ENCODE results near the gene OOSP1. TPM values are rescaled to one million over a fixed set of nuclear protein-coding genes. Genes with fewer than 3 reads are reported as not detected.
"Not testable (repeated sequence)": the region's sequence is repeated elsewhere in the genome, so short reads cannot be mapped to it uniquely, and the experiment has no call there.

Gene OOSP1, protein sequence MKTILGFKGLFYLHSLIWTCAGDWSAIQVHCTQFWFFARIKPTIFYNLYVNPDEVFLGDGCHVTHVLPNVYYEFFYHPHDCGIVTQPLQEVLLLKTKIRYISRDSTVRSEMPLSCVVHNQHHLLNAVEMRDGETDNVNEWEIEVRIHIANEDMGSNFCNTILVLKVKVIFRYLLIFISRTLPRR
- not detected for total RNA-seq

DNA sequence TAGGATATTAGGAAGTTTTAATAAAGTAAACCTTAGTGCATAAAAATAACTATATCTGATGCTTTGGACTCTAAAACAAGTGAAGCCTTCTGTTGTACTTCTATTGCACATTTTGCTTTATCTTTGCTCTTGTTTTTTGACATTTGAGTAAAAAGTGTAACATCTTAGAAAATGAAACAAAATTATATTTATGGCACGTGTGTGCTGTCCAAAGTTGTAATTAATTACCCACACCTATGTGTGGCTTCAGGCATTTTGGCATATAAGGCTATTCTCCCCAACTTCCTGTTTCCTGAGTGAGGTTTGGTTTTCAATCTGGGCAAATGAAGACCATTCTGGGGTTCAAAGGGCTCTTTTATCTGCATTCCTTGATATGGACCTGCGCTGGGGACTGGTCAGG, at the start of gene OOSP1:
Gene OOSP1, plus strand, starts transcription at position 301 of the 400 bp plus-strand sequence. Its CDS starts 23 bp downstream, at position 324.
- Mint-ChIP-seq H3K36me3 (no peaks in the 10 kb centered on the region), H3K27ac (no peak within 1 kb of the TSS), H3K27me3 (peaks cover 25% of the 10 kb centered on the region), H3K4me1 (no peaks in the 10 kb centered on the region), H3K4me3 (no peak within 1 kb of the TSS), H3K9me3 (no peaks in the 10 kb centered on the region)
- no peak for DNase-seq

DNA sequence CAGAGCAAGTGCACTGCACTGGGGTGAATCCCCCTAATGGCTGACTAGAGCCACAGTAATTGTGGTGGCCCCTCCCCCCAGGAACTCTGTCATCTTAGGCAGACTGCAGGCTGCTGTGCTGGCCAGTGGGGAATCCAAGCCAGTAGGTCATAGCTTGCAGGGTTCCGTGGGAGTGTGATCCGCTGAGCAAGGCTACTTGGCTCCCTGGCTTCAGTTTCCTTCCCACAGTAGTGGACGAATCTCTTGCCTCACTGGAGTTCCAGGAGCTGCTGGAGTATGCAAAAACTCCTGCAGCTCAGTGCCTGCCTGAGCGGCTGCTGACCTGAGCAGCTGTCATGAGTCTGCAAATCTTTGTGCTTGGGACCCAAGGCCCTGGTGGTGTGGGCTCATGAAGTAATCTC, 46.5 kb upstream of the OOSP1 start:
- Mint-ChIP-seq H3K9me3 (peaks cover 26% of the 10 kb centered on the region), H3K27ac (no peak overlapping the region), H3K36me3 (peaks cover 9% of the 10 kb centered on the region), H3K4me1 (no peaks in the 10 kb centered on the region), H3K4me3 (no peak overlapping the region), H3K27me3 (peaks cover 13% of the 10 kb centered on the region)
- no peak for DNase-seq

DNA sequence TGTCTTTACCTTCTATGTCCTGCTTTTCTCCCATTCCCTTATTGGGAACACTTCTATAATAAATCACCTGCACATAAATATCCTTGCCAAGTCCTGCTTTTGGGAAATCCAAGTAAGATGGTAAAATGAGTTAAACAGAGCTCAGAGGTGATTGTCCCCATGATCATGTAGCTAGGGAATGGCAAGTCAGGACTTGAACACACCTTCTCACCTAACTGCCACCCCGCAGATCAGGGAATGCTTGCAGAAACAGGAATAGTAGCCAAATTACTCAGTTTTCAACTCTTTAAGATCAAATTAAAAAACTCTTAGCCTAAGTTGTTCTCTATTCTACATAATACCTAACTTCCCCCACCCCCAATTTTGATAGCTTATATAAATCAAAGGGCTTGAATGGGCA, 43.6 kb upstream of the OOSP1 start:
- no peak overlapping the region for H3K4me3 Mint-ChIP-seq
- H3K27ac Mint-ChIP-seq = no peak overlapping the region
- no peaks in the 10 kb centered on the region for H3K4me1 Mint-ChIP-seq
- H3K9me3 Mint-ChIP-seq = peaks cover 5% of the 10 kb centered on the region
- no peaks in the 10 kb centered on the region for H3K36me3 Mint-ChIP-seq
- no peak for DNase-seq
- peaks cover 13% of the 10 kb centered on the region for H3K27me3 Mint-ChIP-seq

DNA sequence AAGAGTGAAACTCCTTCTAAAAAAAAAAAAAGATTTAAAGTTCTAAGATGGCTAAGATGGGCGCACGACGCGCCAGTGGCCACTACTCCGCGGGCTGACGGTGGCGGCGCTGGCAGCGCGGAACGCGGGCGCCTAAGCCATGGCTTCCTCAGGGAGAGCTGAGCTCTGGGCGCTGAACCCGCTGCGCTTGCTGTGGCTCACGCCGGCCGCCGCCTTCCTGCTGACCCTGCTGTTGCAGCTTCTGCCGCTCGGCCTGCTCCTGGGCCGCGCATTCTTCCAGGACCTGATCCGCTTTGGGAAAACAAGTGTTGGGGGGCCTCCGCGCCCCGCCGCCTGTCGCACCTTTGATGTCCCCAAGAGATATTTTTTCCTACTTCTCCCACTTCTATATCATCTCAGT, 40.2 kb upstream of the OOSP1 start:
- peaks cover 13% of the 10 kb centered on the region for H3K27me3 Mint-ChIP-seq
- H3K4me1 Mint-ChIP-seq = no peaks in the 10 kb centered on the region
- no peak for DNase-seq
- H3K4me3 Mint-ChIP-seq = no peak overlapping the region
- no peaks in the 10 kb centered on the region for H3K36me3 Mint-ChIP-seq
- no peak overlapping the region for H3K27ac Mint-ChIP-seq
- H3K9me3 Mint-ChIP-seq = no peaks in the 10 kb centered on the region

DNA sequence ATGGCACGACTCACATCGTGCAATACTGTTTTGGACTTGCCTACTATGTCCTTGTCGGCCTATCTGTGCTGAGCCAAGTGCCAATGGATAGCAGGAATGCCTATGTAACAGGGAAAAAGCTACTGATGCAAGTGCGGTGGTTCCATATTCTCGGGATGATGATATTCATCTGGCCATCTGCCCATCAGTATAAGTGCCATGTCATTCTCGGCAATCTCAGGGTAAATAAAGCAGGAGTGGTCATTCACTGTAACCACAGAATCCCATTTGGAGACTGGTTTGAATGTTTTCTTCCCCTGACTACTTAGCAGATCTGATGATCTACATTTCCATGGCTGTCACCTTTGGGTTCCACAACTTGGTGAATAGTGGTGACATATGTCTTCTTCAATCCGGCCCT, 39.6 kb upstream of the OOSP1 start:
- Mint-ChIP-seq H3K9me3 (peaks cover 1% of the 10 kb centered on the region), H3K4me1 (no peaks in the 10 kb centered on the region), H3K27ac (no peak overlapping the region), H3K36me3 (no peaks in the 10 kb centered on the region), H3K4me3 (no peak overlapping the region), H3K27me3 (peaks cover 9% of the 10 kb centered on the region)
- no peak for DNase-seq

DNA sequence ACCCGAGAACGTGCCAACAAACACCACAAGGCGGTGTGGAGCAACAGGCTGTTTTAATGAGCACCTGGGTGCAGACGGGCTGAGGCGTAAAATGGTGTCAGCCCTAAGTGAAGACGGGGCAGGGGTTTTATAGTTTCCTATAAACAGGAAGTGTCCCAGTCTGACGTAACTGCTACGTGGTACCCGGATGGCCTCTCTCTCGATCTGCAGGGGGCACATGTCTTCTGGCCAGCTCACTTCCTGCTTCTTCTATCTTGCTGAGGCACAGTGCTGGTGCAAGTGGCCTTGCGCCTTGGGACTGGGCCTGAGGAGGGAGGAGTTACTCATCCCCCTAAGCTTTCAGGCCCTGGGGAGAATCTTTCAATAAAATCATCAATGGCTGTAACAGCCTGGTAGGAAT, 38.7 kb upstream of the OOSP1 start:
- H3K9me3 Mint-ChIP-seq = peaks cover 1% of the 10 kb centered on the region
- no peak for DNase-seq
- no peak overlapping the region for H3K27ac Mint-ChIP-seq
- no peaks in the 10 kb centered on the region for H3K36me3 Mint-ChIP-seq
- H3K27me3 Mint-ChIP-seq = peaks cover 5% of the 10 kb centered on the region
- no peaks in the 10 kb centered on the region for H3K4me1 Mint-ChIP-seq
- H3K4me3 Mint-ChIP-seq = no peak overlapping the region

DNA sequence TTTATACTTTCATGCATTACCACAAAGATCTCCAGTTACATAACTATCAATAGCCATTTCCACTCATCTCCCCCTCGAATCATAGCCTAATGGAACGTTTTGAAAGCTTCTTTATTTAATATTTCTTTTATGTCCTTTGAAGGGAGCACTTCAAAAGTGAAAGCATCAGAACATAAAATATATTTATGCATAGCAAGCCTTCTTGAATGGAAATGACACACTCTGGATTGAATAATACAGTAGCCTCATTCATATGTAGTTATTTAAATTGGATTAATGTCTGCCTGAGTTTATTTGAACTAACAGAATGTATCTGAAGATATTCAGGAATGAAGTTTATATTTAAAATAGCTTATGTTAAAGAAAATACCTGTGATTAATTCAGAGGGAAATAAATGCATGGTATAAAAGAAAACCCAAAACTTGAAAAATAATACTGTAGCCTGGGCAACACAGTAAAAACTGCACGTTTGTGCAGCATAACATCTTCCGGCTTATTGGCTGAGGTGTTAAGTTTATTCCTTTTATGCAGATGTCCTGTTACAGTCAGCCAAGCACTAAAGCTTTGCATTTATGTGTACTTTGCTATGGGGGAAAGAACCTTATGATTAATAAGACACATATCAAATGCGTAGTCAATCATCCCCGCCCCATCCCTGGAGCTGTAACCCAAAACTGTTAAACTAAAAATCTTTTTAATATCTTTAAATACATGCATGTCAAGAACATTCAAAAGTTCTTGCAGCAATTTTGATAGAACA, 37.7 kb upstream of the OOSP1 start:
- Mint-ChIP-seq H3K4me3 (no peak overlapping the region), H3K36me3 (no peaks in the 10 kb centered on the region), H3K27me3 (peaks cover under 1% of the 10 kb centered on the region), H3K9me3 (peaks cover 1% of the 10 kb centered on the region), H3K27ac (no peak overlapping the region), H3K4me1 (no peaks in the 10 kb centered on the region)
- DNase-seq = no peak

DNA sequence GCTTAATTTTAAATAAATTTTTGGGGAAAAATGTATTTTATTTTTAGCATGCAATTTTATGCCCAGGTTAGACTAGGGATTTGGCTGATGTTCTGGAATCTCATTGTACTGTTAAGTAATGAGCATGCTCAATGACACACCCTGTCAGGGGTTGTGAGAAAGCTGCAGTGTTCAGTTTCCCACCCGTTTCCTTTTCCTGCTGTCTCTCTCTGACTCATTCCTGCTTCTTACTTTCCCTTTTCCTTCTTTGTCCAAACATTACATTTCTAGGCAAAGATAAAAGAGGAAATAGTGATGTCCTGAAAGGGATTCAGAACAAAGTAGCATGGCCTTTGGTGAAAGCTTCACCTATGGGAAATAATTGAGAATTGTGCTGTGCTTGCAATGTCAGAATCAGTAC, 36.9 kb upstream of the OOSP1 start:
- peaks cover 6% of the 10 kb centered on the region for H3K9me3 Mint-ChIP-seq
- H3K4me1 Mint-ChIP-seq = no peaks in the 10 kb centered on the region
- DNase-seq = no peak
- H3K36me3 Mint-ChIP-seq = no peaks in the 10 kb centered on the region
- no peak overlapping the region for H3K27ac Mint-ChIP-seq
- no peak overlapping the region for H3K4me3 Mint-ChIP-seq
- H3K27me3 Mint-ChIP-seq = peaks cover 5% of the 10 kb centered on the region

DNA sequence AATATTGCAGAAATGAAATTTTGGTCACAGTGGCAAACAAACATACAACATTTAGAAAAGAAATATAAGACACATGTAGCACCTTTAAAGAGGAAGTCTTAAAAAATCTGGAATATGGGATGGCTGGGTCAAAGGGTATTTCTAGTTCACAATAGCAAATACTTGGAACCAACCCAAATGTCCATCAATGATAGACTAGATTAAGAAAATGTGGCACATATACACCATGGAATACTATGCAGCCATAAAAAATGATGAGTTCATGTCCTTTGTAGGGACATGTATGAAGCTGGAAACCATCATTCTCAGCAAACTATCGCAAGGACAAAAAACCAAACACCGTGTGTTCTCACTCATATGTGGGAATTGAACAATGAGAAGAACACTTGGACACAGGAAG, 34.7 kb upstream of the OOSP1 start:
- peaks cover 10% of the 10 kb centered on the region for H3K27me3 Mint-ChIP-seq
- H3K4me3 Mint-ChIP-seq, H3K9me3 Mint-ChIP-seq, H3K27ac Mint-ChIP-seq, H3K36me3 Mint-ChIP-seq, DNase-seq, H3K4me1 Mint-ChIP-seq: not testable (repeated sequence)

DNA sequence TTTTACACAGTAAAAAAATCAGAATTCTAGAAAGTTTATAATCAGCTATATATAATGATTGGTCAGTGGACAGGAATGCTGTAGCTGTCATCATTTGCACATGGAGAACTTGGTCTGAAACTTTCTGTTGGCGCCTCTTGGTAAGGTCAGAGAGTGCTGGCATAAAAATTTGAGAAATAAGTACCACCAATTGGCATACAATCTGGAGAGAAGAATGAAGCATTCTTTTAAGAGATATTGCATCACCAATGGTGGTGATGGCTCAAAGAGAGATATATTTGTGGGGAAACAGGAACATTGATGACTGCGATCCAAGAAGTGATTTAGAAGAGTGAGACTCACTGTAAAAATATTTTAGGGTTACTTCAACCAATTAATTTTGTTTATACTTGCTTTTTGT, 19.8 kb upstream of the OOSP1 start:
- Mint-ChIP-seq H3K27ac (no peak overlapping the region), H3K4me3 (no peak overlapping the region), H3K4me1 (no peaks in the 10 kb centered on the region), H3K27me3 (no peaks in the 10 kb centered on the region), H3K9me3 (peaks cover 24% of the 10 kb centered on the region), H3K36me3 (peaks cover 4% of the 10 kb centered on the region)
- DNase-seq = no peak

DNA sequence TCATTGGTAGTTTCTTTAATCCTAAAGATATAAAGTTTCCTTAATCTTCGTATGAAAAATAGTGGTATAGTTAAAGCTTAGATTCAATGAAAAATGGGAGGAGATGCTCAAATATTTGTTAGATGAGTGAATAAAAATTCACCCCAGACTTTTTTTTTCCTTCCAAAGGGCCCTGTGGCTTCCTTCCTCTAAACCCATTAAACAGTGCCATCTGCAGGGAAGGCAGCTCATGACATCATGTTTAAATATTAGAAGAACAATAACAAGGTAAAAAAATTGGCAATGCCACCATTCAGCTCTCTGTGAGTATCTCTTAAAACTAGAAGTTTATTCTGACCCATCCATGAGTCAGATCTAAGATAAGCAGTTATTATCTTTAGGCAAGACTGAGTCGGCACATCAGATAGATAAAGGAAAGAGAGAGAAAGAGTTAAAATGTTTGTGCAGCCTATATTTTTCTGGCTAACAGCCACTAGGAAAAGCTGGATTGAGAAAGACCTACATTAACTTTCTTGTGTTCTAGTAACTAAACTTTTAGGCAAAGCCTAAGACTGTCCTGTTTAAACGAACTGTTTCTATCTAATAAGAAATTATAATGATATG, 19.1 kb upstream of the OOSP1 start:
- no peak overlapping the region for H3K4me3 Mint-ChIP-seq
- H3K9me3 Mint-ChIP-seq = peaks cover 27% of the 10 kb centered on the region
- no peaks in the 10 kb centered on the region for H3K27me3 Mint-ChIP-seq
- H3K27ac Mint-ChIP-seq = no peak overlapping the region
- peaks cover 4% of the 10 kb centered on the region for H3K36me3 Mint-ChIP-seq
- no peaks in the 10 kb centered on the region for H3K4me1 Mint-ChIP-seq
- DNase-seq = no peak

DNA sequence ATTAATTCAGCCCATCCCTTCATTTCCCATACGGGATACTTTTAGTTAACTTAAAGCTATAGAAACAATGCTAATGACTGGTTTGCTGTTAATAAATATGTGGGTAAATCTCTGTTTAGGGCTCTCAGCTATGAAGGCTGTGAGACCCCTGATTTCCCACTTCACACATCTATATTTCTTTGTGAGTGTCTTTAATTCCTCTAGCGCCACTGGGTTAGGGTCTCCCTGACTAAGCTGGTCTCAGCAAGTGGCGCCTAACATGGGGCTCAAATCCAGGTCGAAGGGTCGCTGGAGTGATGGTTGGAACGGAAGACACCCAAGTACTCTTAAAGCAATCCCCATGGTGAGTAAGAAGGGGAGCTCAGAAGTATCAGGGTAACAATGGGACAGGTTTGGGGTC, 14.4 kb upstream of the OOSP1 start:
- Mint-ChIP-seq H3K4me3 (no peak overlapping the region), H3K36me3 (peaks cover 4% of the 10 kb centered on the region), H3K9me3 (peaks cover 40% of the 10 kb centered on the region), H3K27ac (no peak overlapping the region), H3K4me1 (no peaks in the 10 kb centered on the region), H3K27me3 (no peaks in the 10 kb centered on the region)
- no peak for DNase-seq

DNA sequence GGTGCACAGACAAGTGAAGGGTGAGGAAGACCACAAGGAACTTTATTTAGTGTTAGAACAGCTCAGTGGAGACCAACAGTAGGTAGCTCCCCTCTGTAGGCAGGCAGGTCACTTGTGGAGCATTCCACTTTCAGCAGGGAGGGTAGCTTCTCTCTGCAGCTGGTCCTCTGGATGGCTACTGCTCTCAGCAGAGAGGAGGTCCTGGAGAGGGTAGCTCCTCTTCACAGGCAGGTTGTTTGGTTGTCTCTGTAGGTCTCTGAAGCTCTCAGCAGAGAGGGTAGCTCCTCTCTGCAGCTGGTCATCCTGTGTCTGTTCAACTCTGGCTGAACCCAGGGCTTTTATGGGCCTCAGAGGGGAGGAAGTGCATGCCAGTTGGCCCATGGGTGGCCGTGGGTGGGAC, 6.5 kb upstream of the OOSP1 start:
- peaks cover 15% of the 10 kb centered on the region for H3K9me3 Mint-ChIP-seq
- H3K4me3 Mint-ChIP-seq = no peak overlapping the region
- H3K27me3 Mint-ChIP-seq = no peaks in the 10 kb centered on the region
- DNase-seq = no peak
- no peak overlapping the region for H3K27ac Mint-ChIP-seq
- no peaks in the 10 kb centered on the region for H3K4me1 Mint-ChIP-seq
- H3K36me3 Mint-ChIP-seq = no peaks in the 10 kb centered on the region

DNA sequence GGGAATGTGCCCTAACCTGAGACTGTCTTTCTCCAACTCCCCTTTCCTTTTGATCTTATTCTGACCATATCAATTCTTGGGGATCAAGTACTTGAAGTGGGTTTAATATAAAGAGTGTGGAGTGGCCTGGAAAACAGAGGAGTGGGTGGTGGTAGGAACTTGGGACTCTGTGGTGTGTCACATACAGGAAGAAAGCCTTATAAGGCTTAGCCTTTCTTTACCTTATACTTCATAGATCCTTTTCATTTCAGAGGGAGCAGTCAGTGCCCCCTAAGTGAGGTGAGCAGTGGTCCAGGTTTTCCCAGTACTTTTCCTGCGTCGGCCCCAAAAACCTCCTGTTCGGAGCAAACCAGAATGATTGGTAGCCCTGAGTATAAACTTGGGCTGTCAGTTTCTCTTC, 486 bp downstream of the OOSP1 start:
- H3K36me3 Mint-ChIP-seq = no peaks in the 10 kb centered on the region
- no peak overlapping the region for H3K4me3 Mint-ChIP-seq
- no peaks in the 10 kb centered on the region for H3K4me1 Mint-ChIP-seq
- H3K27me3 Mint-ChIP-seq = peaks cover 25% of the 10 kb centered on the region
- no peak overlapping the region for H3K27ac Mint-ChIP-seq
- H3K9me3 Mint-ChIP-seq = no peaks in the 10 kb centered on the region
- no peak for DNase-seq

DNA sequence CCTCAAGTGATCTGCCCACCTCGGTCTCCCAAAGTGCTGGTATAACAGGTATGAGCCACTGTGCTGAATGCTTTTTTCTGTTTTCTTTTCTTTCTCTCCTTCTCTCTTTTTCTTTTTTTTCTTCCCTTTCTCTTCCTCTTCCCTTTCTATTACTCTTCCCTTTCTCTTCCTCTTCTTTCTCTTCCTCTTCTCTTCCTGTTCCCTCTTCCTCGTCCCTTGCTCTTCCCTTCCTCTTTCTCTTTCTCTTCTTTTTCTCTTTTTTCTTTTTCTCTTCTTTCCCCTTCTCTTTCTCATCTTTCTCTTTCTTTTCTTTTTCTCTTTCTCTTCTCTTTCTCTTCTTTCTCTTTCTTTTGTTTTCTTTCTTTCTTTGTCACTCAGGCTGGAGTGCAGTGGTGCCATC, 1.2 kb downstream of the OOSP1 start:
- H3K36me3 Mint-ChIP-seq = no peaks in the 10 kb centered on the region
- no peaks in the 10 kb centered on the region for H3K4me1 Mint-ChIP-seq
- peaks cover 32% of the 10 kb centered on the region for H3K27me3 Mint-ChIP-seq
- H3K4me3 Mint-ChIP-seq = no peak overlapping the region
- no peaks in the 10 kb centered on the region for H3K9me3 Mint-ChIP-seq
- no peak overlapping the region for H3K27ac Mint-ChIP-seq
- DNase-seq = no peak

DNA sequence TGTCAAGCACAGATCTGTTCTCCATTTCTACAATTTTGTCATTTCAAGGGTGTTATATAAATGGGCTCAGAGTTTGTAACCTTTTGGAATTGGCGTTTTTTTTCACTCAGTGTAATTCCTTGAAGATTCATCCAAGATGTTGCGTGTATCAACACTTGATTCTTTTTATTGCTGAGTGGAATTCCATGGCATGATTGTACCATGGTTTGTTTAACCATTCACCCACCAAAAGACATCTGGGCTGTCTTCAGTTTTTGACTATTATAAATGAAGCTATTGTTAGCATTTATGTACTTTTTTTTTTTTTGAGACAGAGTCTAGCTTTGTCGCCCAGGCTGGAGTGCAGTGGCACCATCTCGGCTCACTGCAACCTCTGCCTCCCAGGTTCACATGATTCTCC, 2.9 kb downstream of the OOSP1 start:
- Mint-ChIP-seq H3K27me3 (peaks cover 41% of the 10 kb centered on the region), H3K4me1 (no peaks in the 10 kb centered on the region), H3K36me3 (no peaks in the 10 kb centered on the region)

More for the DNA sequence above, 2.9 kb downstream of the OOSP1 start:
- H3K27ac Mint-ChIP-seq = no peak overlapping the region
- H3K9me3 Mint-ChIP-seq = no peaks in the 10 kb centered on the region
- no peak overlapping the region for H3K4me3 Mint-ChIP-seq
- no peak for DNase-seq

All from activated naive CD8-positive, alpha-beta T cell treated with anti-CD3 and anti-CD28 coated beads for 36 hours (primary cell).